ENCODE measurements around the gene SYNGR3.

The SYNGR3 gene

GRCh38 chr16:2026461-2027023, 36.8 kb downstream of the SYNGR3 start, which contains the start of gene NHERF2:
TSS of gene NHERF2 (plus strand) at chr16:2026902. CDS start at chr16:2027006, 104 bp downstream.
- Histone ChIP-seq H3K27me3 (ENCODE audit: insufficient read depth, poor library complexity, severe bottlenecking) (no peaks in the 10 kb centered on the region), H3K36me3 (ENCODE audit: low read depth) (no peaks in the 10 kb centered on the region), H3K27ac (ENCODE audit: poor library complexity, severe bottlenecking) (peak within 1 kb of the TSS; percentile 30), H3K9me3 (ENCODE audit: severe bottlenecking) (no peaks in the 10 kb centered on the region), H3K4me3 (ENCODE audit: severe bottlenecking) (peak within 1 kb of the TSS; percentile 62), H3K4me1 (ENCODE audit: insufficient read depth, poor library complexity, severe bottlenecking) (peaks cover 4% of the 10 kb centered on the region)
- DNase-seq (ENCODE audit: low spot score) (no peak), ATAC-seq (ENCODE audit: low read depth) (no peak)
- no peak for TF ChIP-seq CTCF (IDR thresholded peaks at IDR 0.05; ENCODE audit: poor library complexity, severe bottlenecking)

- peak; percentile 28 for ATAC-seq (ENCODE audit: low read depth)
- Histone ChIP-seq H3K27me3 (ENCODE audit: insufficient read depth, poor library complexity, severe bottlenecking) (no peaks in the 10 kb centered on the region), H3K27ac (ENCODE audit: poor library complexity, severe bottlenecking) (peak overlapping the region; percentile 30), H3K36me3 (ENCODE audit: low read depth) (no peaks in the 10 kb centered on the region), H3K9me3 (ENCODE audit: severe bottlenecking) (no peaks in the 10 kb centered on the region), H3K4me1 (ENCODE audit: insufficient read depth, poor library complexity, severe bottlenecking) (peaks cover 4% of the 10 kb centered on the region), H3K4me3 (ENCODE audit: severe bottlenecking) (peak overlapping the region; percentile 62)
- no peak for TF ChIP-seq CTCF (IDR thresholded peaks at IDR 0.05; ENCODE audit: poor library complexity, severe bottlenecking)
- no peak for DNase-seq (ENCODE audit: low spot score)
These were observed 37.5 kb downstream of the SYNGR3 start for GRCh38 chr16:2027024-2028010.

- no peak for TF ChIP-seq CTCF (IDR thresholded peaks at IDR 0.05; ENCODE audit: poor library complexity, severe bottlenecking)
- peaks cover under 1% of the 10 kb centered on the region for H3K4me1 ChIP-seq (ENCODE audit: insufficient read depth, poor library complexity, severe bottlenecking)
- H3K27me3 ChIP-seq (ENCODE audit: insufficient read depth, poor library complexity, severe bottlenecking), result no peaks in the 10 kb centered on the region
- peak overlapping the region; percentile 30 for H3K27ac ChIP-seq (ENCODE audit: poor library complexity, severe bottlenecking)
- no peak overlapping the region for H3K4me3 ChIP-seq (ENCODE audit: severe bottlenecking)
- H3K36me3 ChIP-seq (ENCODE audit: low read depth), result no peaks in the 10 kb centered on the region
- DNase-seq (ENCODE audit: low spot score), result no peak
- H3K9me3 ChIP-seq (ENCODE audit: severe bottlenecking), result no peaks in the 10 kb centered on the region
- no peak for ATAC-seq (ENCODE audit: low read depth)
These were observed 38.4 kb downstream of the SYNGR3 start for GRCh38 chr16:2028146-2028545.

GRCh38 chr16:2028620-2029220, 39.0 kb downstream of the SYNGR3 start:
- ATAC-seq (ENCODE audit: low read depth), result no peak
- TF ChIP-seq CTCF (IDR thresholded peaks at IDR 0.05; ENCODE audit: poor library complexity, severe bottlenecking), result no peak
- no peak for DNase-seq (ENCODE audit: low spot score)
- H3K4me1 ChIP-seq (ENCODE audit: insufficient read depth, poor library complexity, severe bottlenecking), result peaks cover 7% of the 10 kb centered on the region
- no peaks in the 10 kb centered on the region for H3K9me3 ChIP-seq (ENCODE audit: severe bottlenecking)
- H3K36me3 ChIP-seq (ENCODE audit: low read depth), result no peaks in the 10 kb centered on the region
- no peak overlapping the region for H3K4me3 ChIP-seq (ENCODE audit: severe bottlenecking)
- no peaks in the 10 kb centered on the region for H3K27me3 ChIP-seq (ENCODE audit: insufficient read depth, poor library complexity, severe bottlenecking)
- no peak overlapping the region for H3K27ac ChIP-seq (ENCODE audit: poor library complexity, severe bottlenecking)

Data from RWPE2 (cell line).